Muscle layer of duodenum (tissue), 2 donors: ENCODE data around the gene TMCC3.

ENCODE experiments used
- H3K27ac ChIP-seq: one replicate; pipeline ENCODE4 v1.7.0; 2013; ENCODE audit warnings: mild to moderate bottlenecking, low read length
- H3K27me3 ChIP-seq: one replicate; pipeline ENCODE4 v1.7.0; 2013; ENCODE audit warnings: low read depth, mild to moderate bottlenecking, control low read depth, low read length
- H3K36me3 ChIP-seq, 2 donors: one replicate each; pipeline ENCODE4 v1.7.0; 2013; ENCODE audit warnings: low read length in 2 of 2, control low read depth in 1 of 2, mild to moderate bottlenecking in 1 of 2; ENCODE audit not compliant: insufficient read depth in 2 of 2, control insufficient read depth in 1 of 2
- H3K4me1 ChIP-seq, 2 donors: one replicate each; pipeline ENCODE4 v1.7.0; 2013; ENCODE audit warnings: low read length in 2 of 2, mild to moderate bottlenecking in 2 of 2, control low read depth in 1 of 2, moderate library complexity in 1 of 2; ENCODE audit not compliant: insufficient read depth in 2 of 2, control insufficient read depth in 1 of 2
- H3K4me3 ChIP-seq, 2 donors: one replicate each; pipeline ENCODE4 v1.7.0; 2013; ENCODE audit warnings: low read length in 2 of 2, low read depth in 1 of 2, mild to moderate bottlenecking in 1 of 2
- H3K9me3 ChIP-seq, 2 donors: one replicate each; pipeline ENCODE4 v1.7.0; 2013; ENCODE audit warnings: low read length in 2 of 2, control low read depth in 1 of 2, mild to moderate bottlenecking in 1 of 2; ENCODE audit not compliant: control insufficient read depth in 1 of 2
- donor health status: healthy.

Gene TMCC3

DNA sequence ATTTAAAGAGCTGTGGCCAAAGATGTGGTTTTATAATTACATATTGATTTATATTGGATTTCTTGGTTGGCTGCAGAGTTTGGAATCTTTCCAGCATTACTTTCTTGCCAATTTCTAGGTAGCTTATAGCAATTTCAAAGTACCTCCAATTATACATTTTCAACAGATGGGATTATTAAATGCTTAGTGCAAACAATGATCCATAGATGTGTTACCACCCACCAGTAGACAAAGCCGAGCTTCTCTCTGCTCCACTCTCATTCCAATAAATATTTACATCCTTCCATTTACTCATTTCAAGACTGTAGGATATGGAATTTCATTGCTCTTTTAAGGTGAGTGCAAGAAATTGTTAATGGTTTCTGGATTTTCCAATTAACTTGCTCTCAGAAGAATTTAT, 21.6 kb upstream of the TMCC3 start:
- H3K27me3 ChIP-seq, result no peaks in the 10 kb centered on the region
- no peak overlapping the region for H3K27ac ChIP-seq
- H3K36me3 ChIP-seq, result no peaks in the 10 kb centered on the region
- peaks cover 0 to 4% of the 10 kb centered on the region in 2 donors for H3K4me1 ChIP-seq
- no peak overlapping the region for H3K4me3 ChIP-seq
- H3K9me3 ChIP-seq, result no peaks in the 10 kb centered on the region

GRCh38 chr12:94670898-94671297, 20.5 kb upstream of the TMCC3 start:
- no peak overlapping the region for H3K27ac ChIP-seq

GRCh38 chr12:94670075-94670474, 19.7 kb upstream of the TMCC3 start:
- Histone ChIP-seq H3K4me3 (no peak overlapping the region), H3K9me3 (no peaks in the 10 kb centered on the region), H3K27ac (no peak overlapping the region), H3K4me1 (peaks cover 0 to 4% of the 10 kb centered on the region in 2 donors), H3K36me3 (no peaks in the 10 kb centered on the region), H3K27me3 (no peaks in the 10 kb centered on the region)

More at GRCh38 chr12:94670898-94671297, 20.5 kb upstream of the TMCC3 start:
- Histone ChIP-seq H3K9me3 (no peaks in the 10 kb centered on the region), H3K4me3 (no peak overlapping the region), H3K4me1 (peaks cover 0 to 4% of the 10 kb centered on the region in 2 donors), H3K27me3 (no peaks in the 10 kb centered on the region), H3K36me3 (no peaks in the 10 kb centered on the region)

GRCh38 chr12:94667031-94667540, 16.7 kb upstream of the TMCC3 start:
- H3K4me3 ChIP-seq, result no peak overlapping the region
- H3K27ac ChIP-seq, result no peak overlapping the region
- H3K9me3 ChIP-seq, result no peaks in the 10 kb centered on the region
- no peaks in the 10 kb centered on the region for H3K27me3 ChIP-seq
- H3K36me3 ChIP-seq, result no peaks in the 10 kb centered on the region
- no peaks in the 10 kb centered on the region for H3K4me1 ChIP-seq

DNA sequence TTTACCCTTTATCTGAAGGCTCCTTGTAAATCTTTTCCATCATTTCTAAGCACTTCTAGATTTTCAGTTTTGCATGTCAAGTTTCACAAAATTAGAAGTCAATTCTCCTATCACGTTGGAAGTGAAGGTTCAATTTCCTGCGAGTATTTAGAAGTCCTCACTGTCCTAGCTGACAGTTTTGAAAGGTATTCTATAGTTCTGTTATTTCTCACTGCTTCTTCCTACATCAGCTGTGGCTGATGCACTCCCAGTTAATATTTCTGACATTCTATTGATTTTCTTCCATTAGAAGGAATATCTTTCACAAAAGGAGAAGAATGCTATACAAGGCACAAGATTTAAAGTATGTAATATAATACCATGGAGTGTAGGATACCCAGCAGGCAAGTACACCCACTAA, 15.8 kb upstream of the TMCC3 start:
- no peak overlapping the region for H3K27ac ChIP-seq

DNA sequence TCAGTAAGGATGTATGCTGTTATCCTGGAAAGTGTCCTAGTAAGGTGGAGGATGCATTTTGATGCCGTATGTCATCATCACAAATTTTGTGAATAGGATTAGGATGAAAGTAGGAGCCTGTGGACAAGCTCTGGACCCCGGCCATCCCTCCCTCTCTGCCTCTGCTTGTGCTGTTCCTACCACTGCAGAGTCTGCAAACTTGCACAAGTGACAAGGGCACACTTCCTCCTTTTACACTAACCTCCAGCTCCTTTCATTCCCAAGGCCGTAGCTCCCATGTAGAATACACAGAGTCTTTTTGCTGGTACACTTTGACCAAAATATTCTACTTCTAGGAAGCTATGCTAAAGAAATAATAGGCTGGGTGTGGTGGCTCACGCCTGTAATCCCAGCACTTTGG, 13.3 kb upstream of the TMCC3 start:
- Histone ChIP-seq H3K4me1 (no peaks in the 10 kb centered on the region), H3K27ac (no peak overlapping the region), H3K4me3 (no peak overlapping the region), H3K27me3 (no peaks in the 10 kb centered on the region), H3K9me3 (no peaks in the 10 kb centered on the region), H3K36me3 (no peaks in the 10 kb centered on the region)

More for the DNA sequence above, 15.8 kb upstream of the TMCC3 start:
- Histone ChIP-seq H3K36me3 (no peaks in the 10 kb centered on the region), H3K27me3 (no peaks in the 10 kb centered on the region), H3K4me3 (no peak overlapping the region), H3K4me1 (no peaks in the 10 kb centered on the region), H3K9me3 (no peaks in the 10 kb centered on the region)

DNA sequence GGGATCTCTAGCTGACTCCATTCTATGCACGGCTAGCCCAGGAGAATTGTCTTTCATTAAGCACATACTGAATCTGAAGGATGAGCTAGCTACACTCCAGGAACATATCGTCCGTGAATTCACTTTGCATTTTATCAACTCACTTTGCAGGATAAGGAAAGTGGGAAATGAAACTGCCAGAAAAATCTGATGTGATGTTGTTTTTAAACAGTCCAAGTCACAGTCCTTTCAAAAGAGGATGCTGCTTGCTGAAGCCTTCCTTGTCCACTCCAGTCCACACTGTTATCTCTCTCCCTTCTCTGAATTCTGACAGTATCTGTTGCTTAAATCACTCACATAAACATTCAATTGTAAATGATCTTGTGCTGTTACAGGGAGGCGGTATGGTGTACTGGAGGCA, 12.7 kb upstream of the TMCC3 start:
- Histone ChIP-seq H3K4me3 (no peak overlapping the region), H3K36me3 (no peaks in the 10 kb centered on the region), H3K27me3 (no peaks in the 10 kb centered on the region), H3K9me3 (no peaks in the 10 kb centered on the region), H3K4me1 (no peaks in the 10 kb centered on the region), H3K27ac (no peak overlapping the region)

- H3K9me3 ChIP-seq, result no peaks in the 10 kb centered on the region
- no peak overlapping the region for H3K27ac ChIP-seq
- no peaks in the 10 kb centered on the region for H3K27me3 ChIP-seq
- no peaks in the 10 kb centered on the region for H3K36me3 ChIP-seq
- no peak overlapping the region for H3K4me3 ChIP-seq
- no peaks in the 10 kb centered on the region for H3K4me1 ChIP-seq
Measured at GRCh38 chr12:94660436-94660835, 10.1 kb upstream of the TMCC3 start.

- no peaks in the 10 kb centered on the region for H3K27me3 ChIP-seq
- no peak overlapping the region for H3K27ac ChIP-seq
- no peaks in the 10 kb centered on the region for H3K9me3 ChIP-seq
- no peak overlapping the region for H3K4me3 ChIP-seq
- no peaks in the 10 kb centered on the region for H3K36me3 ChIP-seq
- no peaks in the 10 kb centered on the region for H3K4me1 ChIP-seq
Measured at GRCh38 chr12:94659346-94659930, 9.1 kb upstream of the TMCC3 start.

GRCh38 chr12:94658931-94659330, 8.6 kb upstream of the TMCC3 start:
- Histone ChIP-seq H3K4me3 (no peak overlapping the region), H3K27me3 (no peaks in the 10 kb centered on the region), H3K36me3 (no peaks in the 10 kb centered on the region), H3K4me1 (no peaks in the 10 kb centered on the region), H3K27ac (no peak overlapping the region), H3K9me3 (no peaks in the 10 kb centered on the region)

GRCh38 chr12:94656556-94656955, 6.2 kb upstream of the TMCC3 start:
- H3K9me3 ChIP-seq, result no peaks in the 10 kb centered on the region
- no peaks in the 10 kb centered on the region for H3K36me3 ChIP-seq
- no peaks in the 10 kb centered on the region for H3K4me1 ChIP-seq
- H3K27me3 ChIP-seq, result no peaks in the 10 kb centered on the region
- no peak overlapping the region for H3K4me3 ChIP-seq
- no peak overlapping the region for H3K27ac ChIP-seq
